HG03460 (cell line): ENCODE measurements around the gene HSBP1L1.
"Not testable (repeated sequence)": the region's sequence is repeated elsewhere in the genome, so short reads cannot be mapped to it uniquely, and the experiment has no call there.

Experiments
- ATAC-seq: cut with Tn5 transposase; IDR thresholded peaks from one replicate; pipeline ENCODE4 v1.9.1; 2021; ENCODE audit not compliant: unreplicated experiment

The HSBP1L1 gene

DNA sequence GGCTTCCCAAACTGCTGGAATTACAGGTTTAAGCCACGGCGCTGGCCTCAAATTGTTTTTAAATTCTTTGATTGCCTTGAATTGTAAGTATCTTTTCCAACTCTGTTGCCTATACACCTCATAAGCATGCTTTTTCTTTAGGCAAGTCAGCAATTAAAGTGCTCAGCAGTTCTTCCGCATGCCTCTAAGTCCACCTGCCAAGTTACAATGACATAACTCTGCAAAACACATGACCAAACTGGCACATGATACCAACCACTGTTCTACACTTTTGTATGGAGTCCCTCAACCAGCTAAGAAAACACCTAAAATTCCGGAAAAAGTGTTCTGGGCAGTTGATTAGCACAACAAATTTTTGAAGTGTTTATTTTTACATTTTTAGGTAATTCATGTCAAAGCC, 18.8 kb downstream of the HSBP1L1 start:
- ATAC-seq = no peak

DNA sequence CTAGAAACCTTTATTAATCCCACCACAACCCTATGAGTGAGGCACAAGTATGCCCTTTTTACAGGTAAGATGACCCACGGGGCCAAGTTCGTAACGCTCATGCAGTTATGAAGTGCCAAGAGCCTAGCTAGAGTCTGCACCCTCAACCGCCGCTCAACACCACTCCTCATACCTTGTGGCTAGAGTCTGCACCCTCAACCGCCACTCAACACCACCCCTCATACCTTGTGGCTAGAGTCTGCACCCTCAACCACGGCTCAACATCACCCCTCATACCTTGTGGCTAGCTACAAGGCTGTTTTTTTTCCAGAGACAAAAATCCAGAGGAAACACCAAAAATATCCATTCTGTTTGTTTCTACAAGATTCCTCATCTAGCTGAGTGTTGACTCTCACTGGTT, 19.4 kb downstream of the HSBP1L1 start:
- no peak for ATAC-seq

- ATAC-seq = no peak
Measured at GRCh38 chr18:79985172-79985571, 20.7 kb downstream of the HSBP1L1 start.

GRCh38 chr18:79986726-79987125, 22.3 kb downstream of the HSBP1L1 start:
- ATAC-seq = no peak

DNA sequence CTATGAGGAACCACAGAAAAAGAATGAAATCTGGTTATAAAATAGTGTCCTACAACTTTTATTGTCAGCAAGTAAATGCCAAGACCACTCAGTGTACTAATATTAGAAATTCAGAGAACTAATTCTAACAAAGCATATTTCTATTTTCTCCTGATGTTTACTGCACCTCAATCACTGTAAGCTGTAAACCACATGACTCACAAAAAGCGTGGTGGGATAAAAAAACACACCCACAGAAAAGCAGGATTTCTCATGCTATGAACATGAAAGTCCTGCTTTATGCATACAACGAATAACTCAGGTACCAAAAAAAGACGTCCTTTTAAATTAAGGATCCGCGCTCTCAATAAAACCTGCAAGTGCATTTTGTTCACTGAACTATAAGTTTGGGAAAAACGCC, 23.1 kb downstream of the HSBP1L1 start:
- no peak for ATAC-seq

GRCh38 chr18:79988071-79988450, 23.6 kb downstream of the HSBP1L1 start:
- ATAC-seq = peak; percentile 65

- ATAC-seq = peak; percentile 96
Measured at GRCh38 chr18:79988451-79989194, 24.2 kb downstream of the HSBP1L1 start, which contains the start of gene TXNL4A. TSS of gene TXNL4A (minus strand) at chr18:79988563. CDS start at chr18:79988392, 171 bp downstream.

GRCh38 chr18:79989195-79989497, 24.7 kb downstream of the HSBP1L1 start:
- no peak for ATAC-seq

DNA sequence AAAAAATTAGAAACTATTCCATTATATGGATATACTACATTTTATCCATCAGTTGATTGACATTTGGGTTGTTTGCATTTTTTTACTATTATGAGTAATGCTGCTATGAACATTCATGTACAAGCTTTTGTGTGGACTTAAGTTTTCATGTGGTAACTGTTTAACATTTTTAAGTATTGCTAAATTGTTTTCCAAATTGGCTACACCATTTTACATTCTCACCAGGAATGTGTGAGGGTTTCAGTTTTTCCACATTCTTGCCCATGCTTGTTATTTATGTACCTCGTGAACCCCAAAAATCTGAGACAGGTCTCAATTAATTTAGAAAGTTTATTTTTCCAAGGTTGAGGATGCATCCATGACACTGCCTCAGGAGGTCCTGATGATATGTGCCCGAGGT, 27.1 kb downstream of the HSBP1L1 start:
- ATAC-seq = no peak

DNA sequence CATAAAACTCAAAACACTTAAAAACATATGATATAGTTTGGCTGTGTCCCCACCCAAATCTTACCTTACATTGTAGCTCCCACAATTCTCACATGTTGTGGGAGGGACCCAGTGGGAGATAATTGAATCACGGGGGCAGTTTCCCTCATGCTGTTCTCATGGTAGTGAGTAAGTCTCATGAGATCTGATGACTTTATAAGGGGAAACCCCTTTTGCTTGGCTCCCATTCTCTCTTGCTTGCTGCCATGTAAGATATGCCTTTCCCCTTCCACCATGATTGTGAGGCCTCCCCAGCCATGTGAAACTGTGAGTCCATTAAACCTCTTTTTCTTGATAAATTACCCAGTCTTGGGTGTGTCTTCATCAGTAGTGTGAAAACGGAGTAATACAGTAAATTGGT, 35.3 kb downstream of the HSBP1L1 start:
- not testable (repeated sequence) for ATAC-seq

- ATAC-seq = no peak
Measured at GRCh38 chr18:80000877-80001276, 36.4 kb downstream of the HSBP1L1 start.

GRCh38 chr18:80002468-80002867, 38.0 kb downstream of the HSBP1L1 start:
- no peak for ATAC-seq

DNA sequence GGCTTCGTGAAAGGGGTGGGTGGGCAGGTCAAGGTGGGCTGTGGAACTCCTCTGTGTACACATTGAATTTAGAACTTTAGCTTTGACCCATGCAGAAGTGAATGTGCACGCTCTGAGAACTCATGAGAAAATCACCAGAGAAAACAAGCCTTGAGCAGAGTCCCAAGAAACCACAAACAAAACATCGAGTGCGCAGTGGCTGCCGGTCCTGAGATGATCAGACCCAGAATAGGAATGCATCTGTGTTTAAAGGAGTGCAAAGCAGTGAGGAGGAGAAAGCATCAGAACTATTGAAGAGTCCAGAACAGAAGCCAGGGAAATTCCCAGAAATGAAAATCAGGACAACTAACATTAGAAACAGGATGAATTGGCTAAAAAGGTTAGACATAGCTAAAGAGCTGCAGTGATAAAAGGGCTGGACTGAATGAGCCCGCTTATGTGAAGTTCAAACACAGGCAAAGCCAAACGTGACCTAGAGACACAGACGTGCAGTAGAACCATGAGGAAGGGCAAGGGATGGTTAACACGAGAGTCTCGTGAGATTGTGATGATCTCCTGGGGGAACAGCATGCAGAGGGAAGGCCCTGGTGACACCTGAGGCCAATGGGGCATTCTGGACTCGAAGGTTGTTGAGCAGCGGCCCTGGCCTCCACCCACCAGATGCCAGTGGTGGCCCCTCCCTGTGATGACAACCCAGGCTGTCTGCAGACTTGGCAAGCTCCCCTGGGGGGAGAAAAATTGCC, 40.3 kb downstream of the HSBP1L1 start:
- ATAC-seq = no peak

- no peak for ATAC-seq
Measured at GRCh38 chr18:80006724-80007123, 42.3 kb downstream of the HSBP1L1 start.

- no peak for ATAC-seq
Measured at GRCh38 chr18:80009661-80010550, 45.5 kb downstream of the HSBP1L1 start.

DNA sequence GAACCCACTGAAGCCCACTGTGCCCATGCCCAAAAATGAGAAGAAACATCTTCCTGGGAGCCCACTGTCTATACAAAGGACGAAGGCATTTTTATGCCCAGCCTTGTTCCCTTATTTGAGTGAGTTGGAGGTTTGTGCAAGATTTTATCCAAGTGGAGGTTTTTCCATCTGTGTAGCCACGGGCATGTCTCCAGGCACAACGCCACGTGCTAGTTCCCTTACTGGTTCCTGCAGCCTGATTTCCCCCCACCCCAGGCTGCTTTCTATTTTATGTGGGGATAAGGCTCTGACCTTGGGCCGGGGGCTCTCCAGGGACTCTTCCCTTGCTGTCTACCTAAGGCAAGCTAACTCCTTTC, 46.1 kb downstream of the HSBP1L1 start:
- no peak for ATAC-seq

DNA sequence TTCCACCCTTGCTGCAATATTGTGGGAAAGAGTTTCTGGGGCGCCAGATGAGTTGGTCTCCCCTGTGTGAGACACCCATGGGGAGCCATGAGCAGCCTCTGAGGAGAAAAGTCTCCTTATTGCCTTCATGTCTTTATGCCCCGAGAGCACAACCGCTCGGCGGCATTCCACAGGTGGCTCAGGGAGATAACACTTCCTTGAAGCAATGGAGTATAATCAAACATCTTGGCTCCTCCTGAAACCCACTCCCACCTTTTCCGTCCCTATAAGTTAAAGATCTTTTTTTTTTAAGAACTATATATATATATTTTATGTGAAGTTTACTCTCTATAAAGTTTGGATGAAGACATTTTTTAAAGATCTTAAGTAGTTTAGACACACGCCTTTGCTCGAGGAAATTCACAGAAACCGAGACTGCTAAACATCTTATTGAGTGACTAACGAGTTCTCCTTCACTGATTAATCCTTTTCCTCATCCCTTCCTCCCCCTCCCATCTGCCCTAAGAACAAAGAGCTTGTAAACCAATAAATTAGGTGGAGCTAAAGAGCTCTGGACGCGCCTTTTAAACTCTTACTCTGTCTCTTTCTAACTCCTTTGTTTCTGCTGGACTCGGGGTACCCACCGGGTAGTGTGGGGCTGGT, 47.2 kb downstream of the HSBP1L1 start:
- ATAC-seq = not testable (repeated sequence)

DNA sequence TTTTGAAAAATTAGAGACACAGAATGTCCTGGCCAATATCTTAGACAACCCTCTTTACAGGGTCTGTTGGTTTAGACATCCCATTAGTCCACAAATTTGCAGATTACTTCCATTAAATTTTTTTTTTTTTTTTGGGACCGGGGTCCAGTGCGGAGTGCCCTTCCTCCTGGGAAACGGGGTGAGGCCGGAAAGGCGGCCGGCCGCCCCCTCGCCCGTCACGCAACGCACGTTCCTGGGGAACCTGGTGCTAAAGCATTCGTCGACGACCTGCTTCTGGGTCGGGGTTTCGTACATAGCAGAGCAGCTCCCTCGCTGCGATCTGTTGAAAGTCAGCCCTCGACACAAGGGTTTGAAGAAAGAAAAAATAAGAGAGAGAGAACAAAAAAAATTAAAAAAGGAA, 48.3 kb downstream of the HSBP1L1 start:
- ATAC-seq = no peak
